Keratinocyte (primary cell): ENCODE results near the gene IRF2BP1. TPM values are rescaled to one million over a fixed set of nuclear protein-coding genes. Genes with fewer than 3 reads are reported as not detected.

ENCODE experiments used
- DNase-seq: peaks from one replicate; pipeline ENCODE4 v3.0.0-alpha.2; 2011; ENCODE audit warnings: low read depth, missing footprints, low spot score
- FAIRE-seq: peaks from 2 replicates; lab custom pipeline; 2011; peaks lifted over from hg19 to GRCh38; lab: Jason Lieb, UNC
- H2AFZ ChIP-seq: 2 replicates; pipeline ENCODE4 v1.6.0; 2012; ENCODE audit warnings: low read length, control low read depth, inconsistent platforms; ENCODE audit not compliant: control insufficient read depth
- H3K27ac ChIP-seq: 2 replicates; pipeline ENCODE4 v1.5.1; 2011; ENCODE audit warnings: low read length; ENCODE audit not compliant: control insufficient read depth, insufficient read depth
- H3K27me3 ChIP-seq: 3 replicates; pipeline ENCODE4 v1.6.0; 2011; ENCODE audit warnings: low read length; ENCODE audit not compliant: control insufficient read depth, insufficient read depth; ENCODE audit errors: extremely low read depth
- H3K36me3 ChIP-seq, 2 experiments: 2 replicates in 1 of 2; 3 replicates in 1 of 2; pipeline ENCODE4 v1.5.1; 2011; ENCODE audit warnings: low read length in 2 of 2, mild to moderate bottlenecking in 1 of 2; ENCODE audit not compliant: control insufficient read depth in 2 of 2, insufficient read depth in 2 of 2; ENCODE audit errors: extremely low read depth in 1 of 2
- H3K4me1 ChIP-seq: 3 replicates; pipeline ENCODE4 v1.5.1; 2011; ENCODE audit warnings: low read length; ENCODE audit not compliant: control insufficient read depth, insufficient read depth; ENCODE audit errors: extremely low read depth
- H3K4me2 ChIP-seq: 3 replicates; pipeline ENCODE4 v1.6.0; 2011; ENCODE audit warnings: low read depth, low read length; ENCODE audit not compliant: control insufficient read depth, insufficient read depth; ENCODE audit errors: extremely low read depth
- H3K4me3 ChIP-seq, 3 experiments: fragments of 200-600 bp in 1 of 3; sonication (generic) in 1 of 3; 2 replicates in 2 of 3; 3 replicates in 1 of 3; pipeline ENCODE4 v1.5.1; 2011 to 2016; ENCODE audit warnings: low read length in 3 of 3, mild to moderate bottlenecking in 3 of 3, control low read depth in 2 of 3, inconsistent platforms in 1 of 3, low read depth in 1 of 3, mixed read lengths in 1 of 3, mixed run types in 1 of 3, moderate library complexity in 1 of 3; ENCODE audit not compliant: control insufficient read depth in 2 of 3, insufficient read depth in 2 of 3; ENCODE audit errors: extremely low read depth in 1 of 3
- H3K79me2 ChIP-seq: 2 replicates; pipeline ENCODE4 v1.6.0; 2012; ENCODE audit warnings: low read length; ENCODE audit not compliant: control insufficient read depth, insufficient read depth
- H3K9ac ChIP-seq: 3 replicates; pipeline ENCODE4 v1.6.0; 2011; ENCODE audit warnings: low read length; ENCODE audit not compliant: control insufficient read depth, insufficient read depth; ENCODE audit errors: extremely low read depth
- H3K9me1 ChIP-seq: 3 replicates; pipeline ENCODE4 v1.6.0; 2011; ENCODE audit warnings: low read length; ENCODE audit not compliant: control insufficient read depth, insufficient read depth; ENCODE audit errors: extremely low read depth
- H3K9me3 ChIP-seq: 2 replicates; pipeline ENCODE4 v1.5.1; 2012; ENCODE audit warnings: low read depth, low read length; ENCODE audit not compliant: control insufficient read depth
- H4K20me1 ChIP-seq: 3 replicates; pipeline ENCODE4 v1.6.0; 2011; ENCODE audit warnings: low read length; ENCODE audit not compliant: control insufficient read depth, insufficient read depth; ENCODE audit errors: extremely low read depth
- CTCF ChIP-seq, 3 experiments: IDR thresholded peaks in 1 of 3; conservative IDR thresholded peaks in 1 of 3; optimal IDR thresholded peaks in 1 of 3; 2 replicates in 2 of 3; 3 replicates in 1 of 3; pipeline versions ENCODE3 to v1.5.1; 2011; ENCODE audit warnings: low read length in 3 of 3, mild to moderate bottlenecking in 3 of 3, moderate library complexity in 2 of 3, control low read depth in 1 of 3, inconsistent platforms in 1 of 3; ENCODE audit not compliant: insufficient read depth in 2 of 3; ENCODE audit errors: extremely low read depth in 1 of 3
- EZH2 ChIP-seq: IDR thresholded peaks from one replicate; pipeline ENCODE4 v1.6.1; 2012; ENCODE audit warnings: inconsistent platforms, mild to moderate bottlenecking, low read length, moderate library complexity
- dilution Hi-C: fragments of 300-500 bp; cut with MboI; formaldehyde crosslinking; loops from one replicate; pipeline ENCODE4 v1.7.0; 2020; ENCODE audit warnings: low sequenced_read_pairs; ENCODE audit not compliant: extremely low pct_ligation_motif_present
- polyA plus RNA-seq, 5 experiments: library from polyadenylated mRNA; depleted of rRNA in 3 of 5; stranded (reverse) in 3 of 5; stranded (forward) in 1 of 5; unstranded in 1 of 5; fragments of >200 nt; gene quantifications; 1 replicate in 1 of 5; 2 replicates in 3 of 5; 3 replicates in 1 of 5; pipeline versions ENCODE4 v1.2.1 to v1.2.3, GENCODE V29; 2011 to 2012; ENCODE audit warnings: missing spikeins in 2 of 5, low read depth in 1 of 5, low replicate concordance in 1 of 5

IRF2BP1 gene
- polyA plus RNA-seq, 1 donor (not counting 4 experiments of a cell fraction or from before 2014, with no cell fraction given) = 1.7 TPM

- Histone ChIP-seq H3K4me3 (no peak overlapping the region), H3K27ac (no peak overlapping the region), H3K36me3 (no peaks in the 10 kb centered on the region), H3K27me3 (peaks cover 12% of the 10 kb centered on the region), H3K9ac (no peak overlapping the region), H2AFZ (no peak overlapping the region), H3K4me2 (no peak overlapping the region), H3K9me3 (no peaks in the 10 kb centered on the region), H3K9me1 (no peaks in the 10 kb centered on the region), H3K4me1 (no peaks in the 10 kb centered on the region), H3K79me2 (no peaks in the 10 kb centered on the region), H4K20me1 (no peaks in the 10 kb centered on the region)
- DNase-seq (no peak), FAIRE-seq (no peak)
- TF ChIP-seq CTCF (optimal IDR thresholded peaks at IDR 0.05 in 1 of 3, IDR thresholded peaks at IDR 0.05 in 1 of 3, conservative IDR thresholded peaks at IDR 0.05 in 1 of 3; ENCODE audit: extremely low read depth in 1 of 3, insufficient read depth in 2 of 3, low read length in 3 of 3) = no peak
- TF ChIP-seq EZH2 = no peak
- dilution Hi-C loops = no loop called here
Observed at GRCh38 chr19:45919678-45920077, 33.7 kb upstream of the IRF2BP1 start.

- dilution Hi-C loops = no loop called here
- Histone ChIP-seq H3K9me1 (no peaks in the 10 kb centered on the region), H3K27ac (no peak overlapping the region), H4K20me1 (no peaks in the 10 kb centered on the region), H3K4me1 (no peaks in the 10 kb centered on the region), H3K9me3 (no peaks in the 10 kb centered on the region), H3K27me3 (peaks cover 12% of the 10 kb centered on the region), H2AFZ (no peak overlapping the region), H3K4me2 (no peak overlapping the region), H3K9ac (no peak overlapping the region), H3K79me2 (no peaks in the 10 kb centered on the region), H3K4me3 (no peak overlapping the region), H3K36me3 (no peaks in the 10 kb centered on the region)
- no peak for TF ChIP-seq CTCF (optimal IDR thresholded peaks at IDR 0.05 in 1 of 3, IDR thresholded peaks at IDR 0.05 in 1 of 3, conservative IDR thresholded peaks at IDR 0.05 in 1 of 3; ENCODE audit: extremely low read depth in 1 of 3, insufficient read depth in 2 of 3, low read length in 3 of 3)
- no peak for TF ChIP-seq EZH2
- no peak for DNase-seq
- FAIRE-seq = no peak
Observed at GRCh38 chr19:45918721-45919120, 32.8 kb upstream of the IRF2BP1 start.
